Effector memory CD8-positive, alpha-beta T cell (primary cell): ENCODE measurements around the gene GAPVD1.

Experiments
- ATAC-seq: fragments of 150-1000 bp; cut with Tn5 transposase; replicated peaks from 2 replicates; pipeline ENCODE4 v1.10.0; 2021; ENCODE audit warnings: mild to moderate bottlenecking, moderate library complexity
- DNase-seq, 3 experiments: peaks; one replicate each; pipeline ENCODE4 v3.0.0; 2021
- H3K27ac Mint-ChIP-seq, 2 donors: one replicate each; pipeline ENCODE4 v1.8.0; 2022; ENCODE audit warnings: mild to moderate bottlenecking in 2 of 2, mixed read lengths in 2 of 2, moderate library complexity in 2 of 2
- H3K27me3 Mint-ChIP-seq, 2 donors: one replicate each; pipeline ENCODE4 v1.8.0; 2022; ENCODE audit warnings: mixed read lengths in 2 of 2
- H3K36me3 Mint-ChIP-seq: one replicate; pipeline ENCODE4 v1.8.0; 2022; ENCODE audit warnings: mild to moderate bottlenecking, moderate library complexity, mixed read lengths; ENCODE audit not compliant: insufficient read depth
- H3K4me1 Mint-ChIP-seq, 2 donors: one replicate each; pipeline ENCODE4 v1.8.0; 2022; ENCODE audit warnings: low read depth in 2 of 2, mixed read lengths in 2 of 2
- H3K4me3 Mint-ChIP-seq, 2 donors: one replicate each; pipeline ENCODE4 v1.8.0; 2022; ENCODE audit warnings: mild to moderate bottlenecking in 2 of 2, mixed read lengths in 2 of 2, moderate library complexity in 2 of 2
- H3K9me3 Mint-ChIP-seq, 2 donors: one replicate each; pipeline ENCODE4 v1.8.0; 2022; ENCODE audit warnings: mixed read lengths in 2 of 2

The GAPVD1 gene

GRCh38 chr9:125376261-125377226, 114.9 kb downstream of the GAPVD1 start:
- Mint-ChIP-seq H3K4me3 (no peak overlapping the region), H3K4me1 (peaks cover 4 to 5% of the 10 kb centered on the region in 2 donors), H3K27ac (no peak overlapping the region), H3K36me3 (no peaks in the 10 kb centered on the region), H3K9me3 (no peaks in the 10 kb centered on the region), H3K27me3 (peaks cover 10 to 39% of the 10 kb centered on the region in 2 donors)
- ATAC-seq = no peak
- DNase-seq = no peak

GRCh38 chr9:125377584-125378250, 116.1 kb downstream of the GAPVD1 start:
- Mint-ChIP-seq H3K9me3 (no peaks in the 10 kb centered on the region), H3K27me3 (peaks cover 10 to 39% of the 10 kb centered on the region in 2 donors), H3K27ac (no peak overlapping the region), H3K4me3 (no peak overlapping the region), H3K4me1 (peaks cover 4 to 5% of the 10 kb centered on the region in 2 donors), H3K36me3 (no peaks in the 10 kb centered on the region)
- ATAC-seq (no peak), DNase-seq (no peak)

- H3K4me3 Mint-ChIP-seq = no peak overlapping the region
- H3K36me3 Mint-ChIP-seq = no peaks in the 10 kb centered on the region
- no peak overlapping the region for H3K27ac Mint-ChIP-seq
- ATAC-seq = no peak
- peaks cover 4 to 5% of the 10 kb centered on the region in 2 donors for H3K4me1 Mint-ChIP-seq
- peaks cover 10 to 39% of the 10 kb centered on the region in 2 donors for H3K27me3 Mint-ChIP-seq
- no peaks in the 10 kb centered on the region for H3K9me3 Mint-ChIP-seq
- DNase-seq = no peak
Observed at GRCh38 chr9:125378778-125379177, 117.2 kb downstream of the GAPVD1 start.

GRCh38 chr9:125379208-125379607, 117.6 kb downstream of the GAPVD1 start:
- H3K4me3 Mint-ChIP-seq = no peak overlapping the region
- ATAC-seq = no peak
- no peak for DNase-seq
- peaks cover 4 to 5% of the 10 kb centered on the region in 2 donors for H3K4me1 Mint-ChIP-seq
- H3K36me3 Mint-ChIP-seq = no peaks in the 10 kb centered on the region
- H3K27me3 Mint-ChIP-seq = peaks cover 10 to 35% of the 10 kb centered on the region in 2 donors
- H3K27ac Mint-ChIP-seq = no peak overlapping the region
- no peaks in the 10 kb centered on the region for H3K9me3 Mint-ChIP-seq

- Mint-ChIP-seq H3K4me1 (no peaks in the 10 kb centered on the region), H3K27ac (no peak overlapping the region), H3K36me3 (no peaks in the 10 kb centered on the region), H3K9me3 (no peaks in the 10 kb centered on the region), H3K27me3 (peaks cover 10 to 24% of the 10 kb centered on the region in 2 donors), H3K4me3 (no peak overlapping the region)
- no peak for DNase-seq
- ATAC-seq = no peak
Observed at GRCh38 chr9:125380406-125380805, 118.8 kb downstream of the GAPVD1 start.

- peaks cover 13 to 26% of the 10 kb centered on the region in 2 donors for H3K27me3 Mint-ChIP-seq
- no peak overlapping the region for H3K4me3 Mint-ChIP-seq
Observed at GRCh38 chr9:125387861-125388524, 126.4 kb downstream of the GAPVD1 start.

GRCh38 chr9:125388978-125389377, 127.4 kb downstream of the GAPVD1 start:
- Mint-ChIP-seq H3K27me3 (peaks cover 13 to 26% of the 10 kb centered on the region in 2 donors), H3K4me3 (no peak overlapping the region), H3K9me3 (no peaks in the 10 kb centered on the region), H3K4me1 (no peaks in the 10 kb centered on the region), H3K36me3 (no peaks in the 10 kb centered on the region), H3K27ac (no peak overlapping the region)
- ATAC-seq (no peak), DNase-seq (no peak)

More at GRCh38 chr9:125387861-125388524, 126.4 kb downstream of the GAPVD1 start:
- Mint-ChIP-seq H3K4me1 (no peaks in the 10 kb centered on the region), H3K9me3 (no peaks in the 10 kb centered on the region), H3K36me3 (no peaks in the 10 kb centered on the region), H3K27ac (no peak overlapping the region)
- DNase-seq (no peak), ATAC-seq (no peak)

- Mint-ChIP-seq H3K27me3 (peaks cover 10 to 26% of the 10 kb centered on the region in 2 donors), H3K4me1 (no peaks in the 10 kb centered on the region), H3K27ac (no peak overlapping the region), H3K36me3 (no peaks in the 10 kb centered on the region), H3K4me3 (no peak overlapping the region), H3K9me3 (no peaks in the 10 kb centered on the region)
- no peak for ATAC-seq
- no peak for DNase-seq
Observed at GRCh38 chr9:125391704-125392103, 130.1 kb downstream of the GAPVD1 start.

GRCh38 chr9:125393426-125393825, 131.8 kb downstream of the GAPVD1 start:
- no peak overlapping the region for H3K27ac Mint-ChIP-seq
- H3K4me3 Mint-ChIP-seq = no peak overlapping the region
- no peaks in the 10 kb centered on the region for H3K4me1 Mint-ChIP-seq
- H3K27me3 Mint-ChIP-seq = peaks cover 4 to 13% of the 10 kb centered on the region in 2 donors
- ATAC-seq = no peak
- H3K9me3 Mint-ChIP-seq = no peaks in the 10 kb centered on the region
- no peaks in the 10 kb centered on the region for H3K36me3 Mint-ChIP-seq
- no peak for DNase-seq

GRCh38 chr9:125396799-125397198, 135.2 kb downstream of the GAPVD1 start:
- Mint-ChIP-seq H3K9me3 (no peaks in the 10 kb centered on the region), H3K36me3 (no peaks in the 10 kb centered on the region), H3K27ac (no peak overlapping the region), H3K4me3 (no peak overlapping the region), H3K4me1 (no peaks in the 10 kb centered on the region), H3K27me3 (peaks cover 4 to 8% of the 10 kb centered on the region in 2 donors)
- no peak for DNase-seq
- no peak for ATAC-seq

GRCh38 chr9:125397736-125398135, 136.1 kb downstream of the GAPVD1 start:
- no peak for DNase-seq
- ATAC-seq = no peak
- H3K4me1 Mint-ChIP-seq = no peaks in the 10 kb centered on the region
- no peak overlapping the region for H3K4me3 Mint-ChIP-seq
- no peaks in the 10 kb centered on the region for H3K9me3 Mint-ChIP-seq
- H3K36me3 Mint-ChIP-seq = no peaks in the 10 kb centered on the region
- no peak overlapping the region for H3K27ac Mint-ChIP-seq
- H3K27me3 Mint-ChIP-seq = peaks cover 4 to 8% of the 10 kb centered on the region in 2 donors

GRCh38 chr9:125398243-125398642, 136.6 kb downstream of the GAPVD1 start:
- Mint-ChIP-seq H3K4me1 (no peaks in the 10 kb centered on the region), H3K27ac (no peak overlapping the region), H3K36me3 (no peaks in the 10 kb centered on the region), H3K4me3 (no peak overlapping the region), H3K27me3 (peaks cover 4 to 8% of the 10 kb centered on the region in 2 donors), H3K9me3 (no peaks in the 10 kb centered on the region)
- ATAC-seq (no peak), DNase-seq (no peak)

GRCh38 chr9:125399165-125399564, 137.5 kb downstream of the GAPVD1 start:
- Mint-ChIP-seq H3K27me3 (peaks cover 4 to 8% of the 10 kb centered on the region in 2 donors), H3K9me3 (no peaks in the 10 kb centered on the region), H3K27ac (no peak overlapping the region), H3K36me3 (no peaks in the 10 kb centered on the region), H3K4me3 (no peak overlapping the region), H3K4me1 (no peaks in the 10 kb centered on the region)
- DNase-seq (no peak), ATAC-seq (no peak)
